ENCODE measurements around the gene EPN3. TPM values are rescaled to one million over a fixed set of nuclear protein-coding genes. Genes with fewer than 3 reads are reported as not detected.

Gene EPN3
- total RNA-seq, 1 donor from 2014 or later, result 9.1 TPM

- DNase-seq (ENCODE audit: low spot score, unreplicated experiment), result no peak
Observed at GRCh38 chr17:50565402-50566350, 33.1 kb downstream of the EPN3 start.

GRCh38 chr17:50566886-50567285 is 34.4 kb downstream of the EPN3 start:
- peaks cover 65% of the 10 kb centered on the region for H3K27me3 Mint-ChIP-seq
- H3K36me3 Mint-ChIP-seq (ENCODE audit: insufficient read depth), result no peaks in the 10 kb centered on the region
- no peaks in the 10 kb centered on the region for H3K9me3 Mint-ChIP-seq (ENCODE audit: low read depth)
- H3K4me3 Mint-ChIP-seq (ENCODE audit: low read depth), result no peak overlapping the region
- H3K4me1 Mint-ChIP-seq (ENCODE audit: low read depth), result peaks cover 25% of the 10 kb centered on the region
- TF ChIP-seq, protein P1, sequence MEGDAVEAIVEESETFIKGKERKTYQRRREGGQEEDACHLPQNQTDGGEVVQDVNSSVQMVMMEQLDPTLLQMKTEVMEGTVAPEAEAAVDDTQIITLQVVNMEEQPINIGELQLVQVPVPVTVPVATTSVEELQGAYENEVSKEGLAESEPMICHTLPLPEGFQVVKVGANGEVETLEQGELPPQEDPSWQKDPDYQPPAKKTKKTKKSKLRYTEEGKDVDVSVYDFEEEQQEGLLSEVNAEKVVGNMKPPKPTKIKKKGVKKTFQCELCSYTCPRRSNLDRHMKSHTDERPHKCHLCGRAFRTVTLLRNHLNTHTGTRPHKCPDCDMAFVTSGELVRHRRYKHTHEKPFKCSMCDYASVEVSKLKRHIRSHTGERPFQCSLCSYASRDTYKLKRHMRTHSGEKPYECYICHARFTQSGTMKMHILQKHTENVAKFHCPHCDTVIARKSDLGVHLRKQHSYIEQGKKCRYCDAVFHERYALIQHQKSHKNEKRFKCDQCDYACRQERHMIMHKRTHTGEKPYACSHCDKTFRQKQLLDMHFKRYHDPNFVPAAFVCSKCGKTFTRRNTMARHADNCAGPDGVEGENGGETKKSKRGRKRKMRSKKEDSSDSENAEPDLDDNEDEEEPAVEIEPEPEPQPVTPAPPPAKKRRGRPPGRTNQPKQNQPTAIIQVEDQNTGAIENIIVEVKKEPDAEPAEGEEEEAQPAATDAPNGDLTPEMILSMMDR (IDR thresholded peaks at IDR 0.05; ENCODE audit: unreplicated experiment), result no peak
- no peak for DNase-seq (ENCODE audit: low spot score, unreplicated experiment)
- no peak overlapping the region for H3K27ac Mint-ChIP-seq

More at GRCh38 chr17:50565402-50566350, 33.1 kb downstream of the EPN3 start:
- TF ChIP-seq, protein P1 (IDR thresholded peaks at IDR 0.05; ENCODE audit: unreplicated experiment), result no peak
- Mint-ChIP-seq H3K4me3 (ENCODE audit: low read depth) (no peak overlapping the region), H3K27ac (no peak overlapping the region), H3K9me3 (ENCODE audit: low read depth) (no peaks in the 10 kb centered on the region), H3K27me3 (peaks cover 59% of the 10 kb centered on the region), H3K36me3 (ENCODE audit: insufficient read depth) (no peaks in the 10 kb centered on the region), H3K4me1 (ENCODE audit: low read depth) (peaks cover 23% of the 10 kb centered on the region)

- Mint-ChIP-seq H3K36me3 (ENCODE audit: insufficient read depth) (no peaks in the 10 kb centered on the region), H3K4me3 (ENCODE audit: low read depth) (no peak overlapping the region), H3K27me3 (peaks cover 52% of the 10 kb centered on the region), H3K4me1 (ENCODE audit: low read depth) (peaks cover 21% of the 10 kb centered on the region), H3K27ac (no peak overlapping the region), H3K9me3 (ENCODE audit: low read depth) (no peaks in the 10 kb centered on the region)
- DNase-seq (ENCODE audit: low spot score, unreplicated experiment), result no peak
- TF ChIP-seq, protein P1 (IDR thresholded peaks at IDR 0.05; ENCODE audit: unreplicated experiment), result no peak
Observed at GRCh38 chr17:50568659-50569058, 36.1 kb downstream of the EPN3 start.

- no peak overlapping the region for H3K4me3 Mint-ChIP-seq (ENCODE audit: low read depth)
- peaks cover 21% of the 10 kb centered on the region for H3K4me1 Mint-ChIP-seq (ENCODE audit: low read depth)
Observed at GRCh38 chr17:50569592-50569991, 37.1 kb downstream of the EPN3 start.

DNA sequence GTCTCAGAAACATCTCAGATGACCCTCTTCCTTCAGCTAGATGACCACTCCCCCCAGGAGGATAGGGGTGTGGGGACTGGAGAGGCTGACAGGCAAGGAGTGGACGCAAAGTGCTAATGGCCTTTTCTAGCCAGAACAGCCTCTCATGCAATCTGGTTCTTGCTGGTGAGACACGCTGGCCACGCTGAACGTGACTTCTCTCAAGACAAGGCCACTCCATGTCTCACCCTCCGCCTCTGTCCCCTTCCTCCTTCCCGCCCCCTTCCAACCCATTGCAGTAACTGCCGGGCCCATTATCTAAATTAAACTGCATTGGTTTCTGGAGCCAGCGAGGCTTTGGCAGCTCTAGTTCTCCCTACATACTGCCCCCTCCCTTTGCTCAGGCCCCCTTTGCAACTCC is 37.5 kb downstream of the EPN3 start:
- H3K27ac Mint-ChIP-seq, result no peak overlapping the region
- no peak for DNase-seq (ENCODE audit: low spot score, unreplicated experiment)

More at GRCh38 chr17:50569592-50569991, 37.1 kb downstream of the EPN3 start:
- Mint-ChIP-seq H3K27me3 (peaks cover 42% of the 10 kb centered on the region), H3K27ac (no peak overlapping the region), H3K36me3 (ENCODE audit: insufficient read depth) (no peaks in the 10 kb centered on the region), H3K9me3 (ENCODE audit: low read depth) (no peaks in the 10 kb centered on the region)
- DNase-seq (ENCODE audit: low spot score, unreplicated experiment), result no peak
- TF ChIP-seq, protein P1 (IDR thresholded peaks at IDR 0.05; ENCODE audit: unreplicated experiment), result no peak

More for the DNA sequence above, 37.5 kb downstream of the EPN3 start:
- Mint-ChIP-seq H3K4me3 (ENCODE audit: low read depth) (no peak overlapping the region), H3K27me3 (peaks cover 38% of the 10 kb centered on the region), H3K4me1 (ENCODE audit: low read depth) (peaks cover 23% of the 10 kb centered on the region), H3K9me3 (ENCODE audit: low read depth) (no peaks in the 10 kb centered on the region), H3K36me3 (ENCODE audit: insufficient read depth) (no peaks in the 10 kb centered on the region)
- TF ChIP-seq, protein P1 (IDR thresholded peaks at IDR 0.05; ENCODE audit: unreplicated experiment), result no peak
